ENCODE data around the gene TEX51. TPM values are rescaled to one million over a fixed set of nuclear protein-coding genes. Genes with fewer than 3 reads are reported as not detected.

The TEX51 gene
- total RNA-seq = not detected in 2 replicates

DNA sequence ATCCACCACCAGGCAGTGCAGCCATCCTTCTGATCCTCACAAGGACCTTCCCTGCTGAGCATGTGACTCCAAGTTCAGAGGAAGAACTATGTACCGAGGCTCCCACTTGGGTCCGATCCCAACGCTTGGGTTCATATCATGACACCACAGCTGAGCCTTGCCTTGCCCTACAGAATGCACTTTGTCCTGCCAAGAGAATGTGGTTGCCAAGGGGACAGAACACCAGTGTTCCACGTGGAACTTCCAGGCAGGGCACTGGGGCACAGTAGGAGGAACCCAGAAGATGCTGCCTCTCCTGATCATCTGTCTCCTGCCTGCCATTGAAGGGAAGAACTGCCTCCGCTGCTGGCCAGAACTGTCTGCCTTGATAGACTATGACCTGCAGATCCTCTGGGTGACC is at the start of gene TEX51:
TSS of gene TEX51 (plus strand) at position 255 of the 400 bp plus-strand sequence. CDS start at position 284, 29 bp downstream.

Other genes with a start within 250 kb of the TEX51 start
- under 0.01 and 2.8 TPM in 2 replicates for gene GYPC, start 242.7 kb upstream of the TEX51 start, total RNA-seq
- 9.6 and 20.8 TPM in 2 replicates for gene BIN1, start 208.3 kb downstream of the TEX51 start, total RNA-seq